Adrenal gland (tissue), 5 donors: ENCODE measurements around the gene NDEL1.

Experiments used
- CTCF ChIP-seq, 6 experiments: fragments of 450-650 bp in 4 of 6; fragments of 200-600 bp in 2 of 6; sonication (generic) in 1 of 6; IDR thresholded peaks; 1 replicate in 5 of 6; 2 replicates in 1 of 6; pipeline versions ENCODE4 v1.5.1 to v1.8.0; 2016 to 2021; ENCODE audit warnings: antibody characterized with exemption in 6 of 6, mild to moderate bottlenecking in 2 of 6, moderate library complexity in 1 of 6
- POLR2A ChIP-seq, 2 donors: fragments of 450-650 bp; IDR thresholded peaks; one replicate each; pipeline ENCODE4 v1.6.1; 2017; ENCODE audit warnings: antibody characterized with exemption in 2 of 2, mild to moderate bottlenecking in 2 of 2, moderate library complexity in 1 of 2
- donor health status: DM: no; HTN: no; CAD: no.

- TF ChIP-seq CTCF (IDR thresholded peaks at IDR 0.05) (no peak), POLR2A (IDR thresholded peaks at IDR 0.05) (no peak)
Observed at GRCh38 chr17:8496081-8496480, 60.4 kb downstream of the NDEL1 start.
